ENCODE data around the gene LIN7C. TPM values are rescaled to one million over a fixed set of nuclear protein-coding genes. Genes with fewer than 3 reads are reported as not detected.
"Not testable (repeated sequence)": the region's sequence is repeated elsewhere in the genome, so short reads cannot be mapped to it uniquely, and the experiment has no call there.

Gene LIN7C
- total RNA-seq, 1 donor from 2014 or later = 34.1 TPM

DNA sequence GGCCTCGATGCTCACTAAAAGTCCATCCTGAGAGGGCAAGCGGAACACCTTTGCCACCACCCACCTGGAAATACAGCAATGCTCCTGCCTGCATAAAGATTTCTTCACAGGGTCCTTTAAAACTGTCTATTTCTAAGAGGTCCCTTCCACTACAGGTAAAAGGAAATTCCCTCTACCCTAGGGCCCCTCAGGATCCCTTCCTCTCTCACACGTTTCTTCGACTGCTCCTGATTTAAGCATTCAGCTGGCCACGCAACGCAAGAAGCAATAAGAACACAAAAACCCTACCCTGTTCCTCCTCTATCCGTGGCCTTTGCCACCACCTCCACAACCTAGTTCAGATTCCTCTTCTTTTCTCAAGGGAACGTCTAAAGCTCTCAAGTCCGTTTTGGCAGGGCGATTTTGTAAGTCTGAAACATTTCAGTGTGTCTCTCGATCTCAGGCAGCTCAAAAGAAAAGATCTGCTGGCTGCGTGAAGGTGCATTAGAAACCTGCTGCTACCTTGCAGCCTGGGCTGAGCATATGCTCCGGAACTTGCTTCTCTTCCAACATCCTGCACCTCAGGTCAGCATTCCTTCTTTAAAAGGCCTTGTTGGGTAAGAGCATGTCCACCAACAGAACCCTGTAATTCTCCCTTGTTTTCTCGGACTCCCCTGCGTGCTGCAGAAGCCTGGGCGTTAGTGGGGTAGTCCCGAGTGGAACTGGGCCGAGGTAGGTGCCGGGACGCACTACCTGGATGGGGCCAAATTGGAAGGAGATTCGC lies 35.6 kb downstream of the LIN7C start:
- DNase-seq (ENCODE audit: low spot score) = no peak

DNA sequence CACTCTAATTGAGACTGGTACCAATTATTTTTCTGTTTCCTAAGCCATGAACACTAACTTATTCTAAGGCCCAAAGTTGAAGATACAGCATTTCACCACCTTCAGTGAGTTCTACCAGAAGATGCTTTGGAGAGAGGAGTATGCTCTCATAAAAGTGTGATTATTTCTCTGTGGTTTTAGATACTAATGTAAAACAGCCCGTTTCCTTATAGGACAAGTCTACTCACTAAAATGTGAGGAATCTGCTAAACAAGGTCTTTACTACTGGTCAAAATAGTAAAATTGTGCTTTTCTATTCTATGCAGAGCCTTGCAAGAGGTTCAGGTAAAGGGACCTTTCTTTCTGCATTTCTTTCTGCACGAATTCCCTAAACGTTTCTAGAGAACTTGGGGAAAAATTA lies 36.4 kb downstream of the LIN7C start:
- DNase-seq (ENCODE audit: low spot score) = no peak

DNA sequence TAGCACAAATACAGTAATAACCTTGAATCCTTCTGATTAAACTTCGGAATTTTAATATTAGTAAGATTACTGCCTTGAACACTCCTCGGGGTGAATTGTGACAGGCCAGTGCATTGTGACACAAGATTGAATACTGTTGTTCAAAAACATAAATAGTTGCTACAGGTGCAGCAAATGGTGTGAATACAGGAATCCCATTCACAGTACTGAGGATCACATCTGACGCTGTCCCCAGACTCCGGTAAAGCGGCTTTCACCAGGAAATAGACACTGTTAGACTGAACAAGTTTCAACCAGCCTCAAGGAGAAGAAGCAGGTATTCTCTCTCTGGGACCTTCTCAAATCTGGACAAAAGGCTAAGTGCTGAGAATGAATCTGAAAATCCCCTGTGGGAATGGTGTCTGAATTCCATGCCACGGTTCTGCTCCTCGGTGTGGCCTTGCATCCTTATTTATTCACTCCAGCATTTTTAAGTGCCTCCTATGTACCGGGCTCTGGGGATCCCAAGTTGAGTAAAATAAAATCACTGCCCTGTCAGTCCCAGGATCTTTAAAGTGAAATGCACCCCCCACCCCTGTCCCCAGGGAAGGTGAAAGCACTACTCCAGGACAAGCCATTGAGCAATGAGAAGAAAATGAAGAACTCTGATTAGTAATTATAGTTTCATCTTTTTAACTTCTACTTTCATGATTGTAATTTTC lies 37.4 kb downstream of the LIN7C start:
- DNase-seq (ENCODE audit: low spot score) = peak; percentile 19

DNA sequence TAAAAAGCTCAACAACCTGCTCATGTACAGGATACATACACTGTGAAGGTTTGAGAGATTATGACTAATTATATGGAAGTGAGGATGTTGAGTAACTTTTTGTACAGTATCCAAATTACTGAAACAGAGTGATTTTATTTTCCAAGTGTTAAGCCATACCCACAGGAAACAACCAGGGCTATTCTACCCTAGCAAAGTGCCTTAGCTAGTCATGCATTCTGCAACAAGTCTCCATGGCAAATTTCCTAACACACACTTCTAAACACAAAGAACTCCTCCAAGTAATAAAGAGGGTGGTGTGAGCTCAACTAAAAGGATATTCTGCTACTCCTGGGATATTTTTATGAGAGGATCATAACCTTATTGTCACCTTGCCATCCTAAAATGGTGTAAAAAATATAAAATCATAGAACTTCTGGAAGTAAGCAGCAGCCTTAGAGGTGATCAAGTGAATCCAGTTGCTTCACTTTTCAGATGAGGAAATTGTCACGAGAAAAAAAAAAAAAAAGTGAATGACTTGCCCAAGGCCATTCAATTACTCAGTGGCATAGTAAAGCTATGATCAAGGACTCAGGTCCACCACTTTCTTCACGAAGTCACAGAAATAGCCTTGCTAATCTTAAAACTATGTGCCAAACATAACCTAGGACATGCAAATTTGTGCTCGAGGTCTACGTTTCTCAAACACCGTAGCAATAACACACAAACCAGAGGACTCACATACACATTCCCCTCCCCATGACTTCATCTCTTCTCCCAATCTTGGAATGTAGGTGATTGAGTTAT lies 38.2 kb downstream of the LIN7C start:
- no peak for DNase-seq (ENCODE audit: low spot score)

DNA sequence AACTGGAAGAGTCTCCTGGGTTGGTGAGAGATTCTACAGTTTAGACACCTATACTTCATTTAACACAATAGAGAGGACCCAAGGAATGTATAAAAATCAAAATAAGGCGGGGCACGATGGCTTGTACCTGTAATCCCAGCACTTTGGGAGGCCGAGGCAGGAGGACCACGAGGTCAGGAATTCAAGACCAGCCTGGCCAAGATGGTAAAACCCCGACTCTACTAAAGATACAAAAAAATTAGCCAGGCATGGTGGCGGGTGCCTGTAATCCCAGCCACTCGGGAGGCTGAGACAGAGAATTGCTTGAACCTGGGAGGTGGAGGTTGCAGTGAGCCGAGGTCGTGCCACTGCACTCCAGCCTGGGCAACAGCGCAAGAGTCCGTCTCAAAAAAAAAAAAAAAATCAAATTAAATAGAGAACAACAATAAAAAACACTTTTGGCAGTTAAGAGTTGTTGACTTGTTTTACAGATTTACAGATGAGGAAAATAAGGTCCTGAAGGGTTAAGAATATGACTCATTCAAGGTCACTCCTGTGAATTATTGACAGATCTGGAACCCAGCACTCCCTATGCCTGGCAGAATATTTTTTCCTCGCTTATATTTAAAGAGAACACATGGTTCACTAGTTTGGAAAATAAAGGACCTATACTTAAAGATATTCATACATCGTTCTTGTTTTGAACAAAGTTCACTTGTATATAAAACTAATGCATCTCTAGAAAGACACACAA lies 39.2 kb downstream of the LIN7C start:
- no peak for DNase-seq (ENCODE audit: low spot score)

DNA sequence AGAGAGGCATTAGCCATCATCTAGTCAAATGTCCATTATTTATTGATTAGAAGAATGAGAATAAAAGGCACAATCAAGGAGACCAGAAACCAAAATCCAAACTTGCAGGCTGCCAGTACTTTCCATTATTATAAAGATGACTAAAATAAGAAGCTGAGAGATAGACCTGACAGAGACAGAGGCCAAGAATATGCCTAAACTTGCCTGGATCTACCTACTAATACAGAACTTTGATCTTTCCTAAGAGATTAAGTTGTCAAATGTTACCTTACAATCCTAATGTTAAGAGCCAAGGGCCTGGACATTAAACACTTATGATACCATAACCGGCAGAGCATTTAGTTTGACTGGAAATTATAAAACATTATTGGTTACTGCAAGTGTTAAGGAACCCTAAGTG lies 40.2 kb downstream of the LIN7C start:
- no peak for DNase-seq (ENCODE audit: low spot score)

DNA sequence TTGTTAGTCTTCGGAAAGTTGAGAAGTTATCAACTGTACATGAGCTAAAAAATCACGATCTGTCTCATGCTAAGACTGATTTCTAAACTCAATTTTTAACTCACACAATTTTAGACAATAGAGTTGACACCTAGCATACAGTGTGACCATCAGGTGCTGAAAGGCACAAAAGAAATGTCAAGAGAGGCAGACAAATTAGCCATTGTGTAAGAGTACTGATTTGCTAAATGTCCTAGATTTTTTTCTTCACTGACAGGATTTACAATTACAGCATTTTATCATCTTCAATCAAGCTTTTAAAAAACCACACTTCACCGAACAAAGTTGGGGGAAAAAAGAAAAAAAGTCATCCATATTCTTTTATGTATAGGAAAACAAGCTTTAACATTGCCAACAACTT lies 40.9 kb downstream of the LIN7C start:
- DNase-seq (ENCODE audit: low spot score) = no peak

DNA sequence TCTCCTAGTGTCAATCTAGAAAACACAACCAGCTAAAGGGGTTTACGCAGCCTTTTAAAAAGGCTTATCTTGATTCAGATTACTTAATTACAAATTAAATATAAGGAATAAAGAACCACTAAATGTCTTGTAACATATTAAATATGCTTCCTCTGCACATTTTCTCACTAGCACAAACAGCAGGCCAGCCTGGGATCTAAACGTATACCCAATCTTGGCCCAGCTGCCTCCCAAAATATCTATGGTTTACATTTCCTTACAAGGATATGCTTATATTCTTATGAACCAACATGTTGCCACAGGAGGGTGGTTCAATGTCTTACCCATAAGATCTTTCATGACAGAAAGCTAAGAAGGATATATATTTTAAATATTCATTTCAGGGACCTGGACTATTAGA lies 41.7 kb downstream of the LIN7C start:
- DNase-seq (ENCODE audit: low spot score) = no peak

DNA sequence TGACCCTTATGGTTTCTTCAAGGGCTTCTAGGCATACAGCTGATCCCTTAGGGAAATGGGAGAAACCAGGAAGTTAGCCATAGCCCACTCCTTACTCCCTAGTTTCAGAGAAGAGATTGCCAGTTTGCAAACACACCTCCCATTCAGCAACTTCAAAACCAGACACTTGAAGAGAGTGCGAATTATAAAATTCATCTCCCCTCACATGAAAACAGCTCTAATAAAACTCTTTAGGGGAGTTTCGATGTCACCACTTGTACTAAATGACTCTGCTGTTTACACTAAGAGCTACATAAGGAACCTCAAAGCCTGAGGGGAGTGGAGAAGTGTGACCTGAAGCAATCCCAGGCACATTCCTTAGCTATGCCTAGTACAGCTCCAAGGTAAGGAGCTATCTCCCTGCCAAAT lies 42.3 kb downstream of the LIN7C start:
- DNase-seq (ENCODE audit: low spot score) = no peak

DNA sequence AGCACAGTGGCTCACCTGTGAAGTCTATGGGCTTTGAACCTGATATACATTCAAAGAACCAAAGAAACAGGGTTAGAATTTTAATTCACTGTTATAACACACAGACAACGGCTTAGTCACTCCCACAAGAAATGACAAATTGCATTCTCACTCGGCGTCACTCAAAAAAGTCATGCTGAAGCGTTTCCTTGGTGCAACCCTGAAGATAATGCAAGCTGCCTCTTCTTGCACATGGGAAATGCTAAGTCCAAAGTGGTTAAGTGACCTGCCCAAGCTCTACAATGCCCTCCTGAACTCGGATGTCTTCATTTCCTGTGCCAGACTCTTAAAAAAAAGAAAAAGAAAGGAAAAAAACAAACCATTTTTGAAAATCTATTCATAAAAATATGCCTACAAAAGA lies 44.0 kb downstream of the LIN7C start:
- DNase-seq (ENCODE audit: low spot score) = no peak

DNA sequence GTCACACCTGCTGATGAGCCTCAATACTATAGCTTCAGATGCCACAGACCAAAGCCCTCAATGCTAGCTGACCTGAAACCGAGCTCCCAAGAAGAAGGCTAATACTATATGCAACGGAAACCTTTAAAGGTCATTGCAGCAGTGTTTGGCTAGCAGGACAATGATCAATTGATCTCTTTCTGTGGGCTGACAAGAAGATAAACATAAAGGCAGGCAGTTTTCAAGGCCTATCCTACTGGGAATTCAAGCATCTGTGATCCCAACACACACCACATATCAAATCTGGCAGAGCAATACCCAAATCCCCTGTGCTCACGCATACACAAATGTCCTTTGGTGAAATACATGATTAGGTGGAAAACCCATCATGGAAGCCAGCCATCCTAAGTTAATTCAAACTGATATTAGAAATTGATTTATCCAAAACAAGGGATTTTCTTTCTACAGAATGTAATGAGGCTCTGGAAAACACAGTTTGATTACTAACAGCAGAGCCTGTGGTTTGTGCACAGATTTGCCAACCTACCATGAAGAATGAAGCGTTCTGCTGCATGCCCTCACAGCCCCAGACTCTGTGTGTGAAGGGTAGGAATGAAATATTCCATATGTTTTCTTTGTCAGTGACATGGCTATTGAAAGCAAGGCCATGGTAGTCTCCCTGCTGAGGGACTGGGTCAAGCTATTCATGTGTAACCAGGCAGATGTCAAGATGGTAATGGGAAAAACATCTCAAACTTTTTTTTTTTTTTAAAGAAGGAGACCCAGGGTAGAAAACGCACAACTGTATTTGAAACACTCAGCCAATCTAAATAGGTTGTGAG lies 46.2 kb downstream of the LIN7C start:
- no peak for DNase-seq (ENCODE audit: low spot score)

DNA sequence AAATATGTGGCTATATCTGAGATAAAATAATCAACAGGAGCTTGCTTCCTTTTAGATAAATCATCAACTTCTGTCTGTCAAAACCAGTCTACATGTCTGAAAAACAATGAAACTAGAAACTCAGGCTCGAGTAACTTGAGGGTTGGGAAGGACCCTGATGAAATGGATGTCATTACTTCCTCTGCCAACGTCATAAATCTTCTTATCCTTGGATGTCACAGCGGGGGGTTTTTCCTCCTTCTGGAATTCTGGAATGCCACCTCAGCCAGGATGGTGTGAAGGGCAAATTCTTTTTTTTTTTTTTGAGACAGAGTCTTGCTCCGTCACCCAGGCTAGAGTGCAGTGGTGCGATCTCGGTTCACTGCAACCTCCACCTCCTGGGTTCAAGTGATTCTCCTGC lies 47.4 kb downstream of the LIN7C start:
- no peak for DNase-seq (ENCODE audit: low spot score)

DNA sequence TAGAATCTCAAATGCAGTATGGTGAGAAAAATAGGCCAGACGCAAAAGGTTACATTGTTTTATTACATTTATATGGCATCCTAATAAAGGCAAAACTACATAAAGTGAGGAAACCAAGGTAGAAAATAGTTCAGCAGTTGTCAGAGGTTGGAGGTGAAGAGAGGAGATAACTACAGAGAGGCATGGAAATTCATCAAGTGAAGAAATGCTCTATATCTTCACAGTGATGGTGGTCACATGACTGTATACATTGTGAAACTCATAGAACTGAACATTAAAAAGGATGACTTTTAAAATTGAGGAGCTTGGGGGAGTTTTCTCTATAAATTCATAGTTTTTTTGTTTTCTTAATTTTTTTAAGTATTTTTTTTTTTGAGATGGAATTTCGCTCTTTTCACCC lies 48.4 kb downstream of the LIN7C start:
- DNase-seq (ENCODE audit: low spot score) = no peak

DNA sequence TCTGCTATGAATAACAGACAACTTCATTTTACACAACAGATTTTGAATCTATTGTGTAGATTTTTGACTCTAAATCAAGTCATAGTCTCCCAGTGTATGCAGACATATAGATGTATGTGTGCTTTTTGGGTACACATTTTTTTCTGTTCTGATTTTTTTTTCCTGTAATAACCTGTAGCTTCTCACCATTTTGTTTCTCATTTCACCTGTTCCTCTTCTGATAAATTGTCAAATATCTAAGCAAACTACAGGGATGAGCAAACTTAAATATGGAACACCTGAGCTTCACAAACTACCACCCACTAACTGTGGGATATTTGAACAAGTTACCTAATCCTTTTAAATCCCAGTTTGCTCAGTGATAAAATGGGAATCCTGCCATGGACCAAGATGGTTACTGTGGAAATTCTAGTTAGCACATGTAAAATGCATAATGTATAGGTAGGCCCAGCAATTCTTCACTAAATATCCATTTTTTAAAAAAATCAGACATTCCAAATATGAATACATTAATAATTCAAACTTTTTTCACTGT lies 49.7 kb downstream of the LIN7C start:
- DNase-seq (ENCODE audit: low spot score) = no peak

DNA sequence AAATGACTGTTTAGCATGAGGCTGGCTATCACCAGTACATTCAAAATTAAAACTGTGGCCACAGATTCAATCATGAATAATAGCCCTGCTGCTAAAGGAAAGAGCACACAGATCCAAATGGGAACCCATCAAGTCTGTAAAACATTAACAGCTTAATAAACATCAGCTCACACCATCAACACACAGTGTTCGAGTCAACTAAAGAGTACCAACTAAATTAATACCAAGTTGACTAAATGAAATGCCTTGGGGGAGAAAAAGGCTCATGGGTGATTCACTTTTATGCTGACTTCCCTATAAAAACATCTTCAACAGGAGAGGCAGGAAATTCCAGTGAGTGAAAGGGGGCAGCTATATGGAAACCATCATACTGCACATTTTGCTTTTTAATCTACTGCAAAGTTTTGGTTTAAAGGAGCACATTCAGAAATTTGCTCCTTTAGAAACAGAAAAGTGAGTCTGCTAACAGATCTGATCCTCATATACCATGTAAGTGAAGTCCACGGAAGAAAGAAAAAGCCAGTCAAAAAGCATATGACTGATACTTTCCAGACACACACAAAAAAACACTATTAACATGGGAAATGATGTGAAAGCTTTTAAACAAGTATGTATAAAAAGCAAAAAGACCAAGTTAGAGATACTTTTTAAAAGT lies 50.3 kb downstream of the LIN7C start:
- no peak for DNase-seq (ENCODE audit: low spot score)

DNA sequence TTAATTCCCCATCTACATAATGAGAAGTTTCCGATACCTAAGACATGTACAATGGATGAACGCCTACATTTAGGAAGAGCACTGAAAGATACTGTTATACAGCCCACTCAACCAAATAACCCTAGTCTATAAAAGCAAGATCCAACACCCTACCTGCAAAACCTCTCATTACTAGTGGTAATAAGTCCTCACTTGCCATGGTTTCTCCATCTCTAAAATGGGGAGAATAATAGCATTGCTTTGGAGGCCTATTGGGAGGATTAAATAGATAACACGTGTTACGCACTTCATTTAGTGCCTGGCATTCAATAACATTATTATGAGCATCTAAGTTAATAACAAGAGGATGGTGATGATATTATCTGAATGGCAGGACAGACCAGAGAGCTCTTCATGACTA lies 50.9 kb downstream of the LIN7C start:
- DNase-seq (ENCODE audit: low spot score) = no peak

DNA sequence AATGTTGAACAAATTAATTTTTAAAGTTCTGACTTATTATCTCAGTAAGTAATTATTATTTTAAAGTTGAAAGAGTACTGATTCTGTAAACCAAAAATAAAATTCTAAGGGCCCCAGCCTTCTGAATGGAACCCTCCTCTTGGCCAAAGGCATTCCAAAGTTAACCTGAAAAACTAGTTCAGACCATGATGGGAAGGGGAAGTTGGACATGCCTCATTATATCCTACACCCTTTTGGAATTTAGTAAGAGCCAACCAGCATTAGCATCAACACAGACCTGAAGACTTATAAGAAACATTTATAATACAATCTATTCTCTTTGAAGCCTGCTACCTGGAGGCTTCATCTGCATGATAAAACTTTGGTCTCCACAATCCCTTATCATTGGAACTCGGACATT lies 52.9 kb downstream of the LIN7C start:
- DNase-seq (ENCODE audit: low spot score) = no peak

DNA sequence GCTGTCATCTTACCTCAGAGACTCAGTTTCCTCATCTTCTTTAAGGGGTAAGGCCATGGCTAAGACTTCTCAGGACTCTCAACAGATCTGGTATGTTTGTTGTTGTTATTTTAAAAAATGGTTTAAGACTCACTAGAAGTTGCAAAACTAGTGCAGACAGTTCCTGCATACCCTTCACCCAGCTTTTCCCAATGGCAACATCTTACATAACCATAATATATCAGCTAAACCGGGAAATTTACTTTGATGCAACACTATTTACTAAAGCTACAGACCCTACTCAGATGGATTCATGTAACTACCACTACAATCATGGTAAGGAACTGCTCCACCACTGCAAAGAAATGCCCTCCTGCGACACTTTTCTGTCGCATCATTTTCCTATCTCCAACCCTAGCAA lies 54.4 kb downstream of the LIN7C start:
- no peak for DNase-seq (ENCODE audit: low spot score)

DNA sequence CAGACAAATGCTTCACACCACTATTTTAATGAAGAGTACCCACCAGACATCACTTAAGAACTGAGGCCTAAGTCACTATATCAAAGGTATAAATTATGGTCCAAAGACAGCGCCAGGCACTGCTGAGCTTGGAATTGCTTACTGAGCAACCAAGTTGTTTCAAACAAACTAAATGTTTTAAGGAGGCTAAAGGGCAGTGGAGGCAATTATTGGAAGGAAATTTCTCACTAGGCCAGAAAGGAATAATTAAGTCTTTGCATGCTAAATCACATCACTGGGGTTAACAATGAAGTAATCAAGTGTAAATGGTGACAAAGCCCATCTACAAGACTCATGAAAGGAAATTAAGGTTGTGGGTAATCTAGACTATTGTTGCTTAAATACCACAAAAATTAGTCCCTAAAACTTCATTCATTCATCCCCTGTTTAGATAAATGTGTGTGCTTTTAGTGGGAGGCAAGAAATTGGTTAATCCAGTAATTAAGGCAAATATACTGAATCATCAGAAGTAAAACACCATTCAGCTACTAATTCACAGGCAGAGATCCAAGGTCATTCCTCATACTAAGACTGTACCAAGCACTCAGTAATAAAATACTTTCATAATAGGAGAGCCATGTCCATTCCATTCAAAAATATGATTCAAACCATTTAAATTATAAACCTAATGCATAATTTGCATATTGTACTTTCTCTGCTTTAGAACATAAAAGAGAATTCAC lies 55.2 kb downstream of the LIN7C start:
- DNase-seq (ENCODE audit: low spot score) = no peak

DNA sequence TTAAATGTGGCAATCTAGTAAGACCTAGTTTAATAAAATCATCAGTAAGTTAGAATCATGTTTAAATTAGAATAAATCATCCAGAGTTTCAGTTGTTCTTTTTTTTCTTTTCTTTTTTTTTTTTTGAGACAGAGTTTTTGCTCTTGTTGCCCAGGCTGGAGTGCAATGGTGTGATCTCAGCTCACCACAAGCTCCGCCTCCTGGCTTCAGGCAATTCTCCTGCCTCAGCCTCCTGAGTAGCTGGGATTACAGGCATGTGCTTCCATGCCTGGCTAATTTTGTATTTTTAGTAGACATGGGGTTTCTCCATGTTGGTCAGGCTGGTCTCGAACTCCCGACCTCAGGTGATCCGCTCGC lies 58.4 kb downstream of the LIN7C start:
- DNase-seq (ENCODE audit: low spot score) = not testable (repeated sequence)
